Measurements from ENCODE around the gene ARHGAP42.

DNA sequence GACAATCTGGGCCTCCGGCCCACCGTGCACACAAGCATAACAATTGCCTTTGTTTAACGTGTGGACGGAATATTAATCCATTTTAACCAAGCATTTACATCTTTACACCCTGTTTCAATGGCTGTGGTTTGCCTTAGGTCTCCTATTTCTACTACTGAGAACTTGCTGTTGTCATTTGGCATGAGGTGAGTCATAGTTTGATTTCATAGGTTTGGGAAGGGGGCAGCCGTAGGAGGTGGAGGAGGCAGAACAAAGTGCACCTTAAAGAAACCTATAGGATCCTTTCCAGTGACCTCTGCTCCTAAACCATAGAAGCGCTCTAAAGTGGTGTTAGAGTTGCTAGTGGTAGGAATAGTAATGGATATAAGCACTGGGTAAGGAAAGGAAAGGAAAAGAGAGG lies 59.4 kb downstream of the ARHGAP42 start:
- TF ChIP-seq, protein P1, sequence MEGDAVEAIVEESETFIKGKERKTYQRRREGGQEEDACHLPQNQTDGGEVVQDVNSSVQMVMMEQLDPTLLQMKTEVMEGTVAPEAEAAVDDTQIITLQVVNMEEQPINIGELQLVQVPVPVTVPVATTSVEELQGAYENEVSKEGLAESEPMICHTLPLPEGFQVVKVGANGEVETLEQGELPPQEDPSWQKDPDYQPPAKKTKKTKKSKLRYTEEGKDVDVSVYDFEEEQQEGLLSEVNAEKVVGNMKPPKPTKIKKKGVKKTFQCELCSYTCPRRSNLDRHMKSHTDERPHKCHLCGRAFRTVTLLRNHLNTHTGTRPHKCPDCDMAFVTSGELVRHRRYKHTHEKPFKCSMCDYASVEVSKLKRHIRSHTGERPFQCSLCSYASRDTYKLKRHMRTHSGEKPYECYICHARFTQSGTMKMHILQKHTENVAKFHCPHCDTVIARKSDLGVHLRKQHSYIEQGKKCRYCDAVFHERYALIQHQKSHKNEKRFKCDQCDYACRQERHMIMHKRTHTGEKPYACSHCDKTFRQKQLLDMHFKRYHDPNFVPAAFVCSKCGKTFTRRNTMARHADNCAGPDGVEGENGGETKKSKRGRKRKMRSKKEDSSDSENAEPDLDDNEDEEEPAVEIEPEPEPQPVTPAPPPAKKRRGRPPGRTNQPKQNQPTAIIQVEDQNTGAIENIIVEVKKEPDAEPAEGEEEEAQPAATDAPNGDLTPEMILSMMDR (IDR thresholded peaks at IDR 0.05; ENCODE audit: low read depth, low read length, poor library complexity, severe bottlenecking): no peak
- TF ChIP-seq EZH2phosphoT487 (IDR thresholded peaks at IDR 0.05; ENCODE audit: borderline replicate concordance, low read length): no peak
